Progenitor cell of endocrine pancreas (in vitro differentiated cells): Measurements from ENCODE around the gene BTD. TPM values are rescaled to one million over a fixed set of nuclear protein-coding genes. Genes with fewer than 3 reads are reported as not detected.
A peak's percentile ranks its signal among the peaks of the same experiment; 100 is the strongest.

Experiments
- DNase-seq: peaks from one replicate; pipeline ENCODE4 v3.0.0; 2021; ENCODE audit warnings: low spot score; ENCODE audit not compliant: unreplicated experiment
- H3K27ac Mint-ChIP-seq: 2 replicates; pipeline ENCODE4 v1.8.0; 2021; ENCODE audit warnings: mild to moderate bottlenecking, moderate library complexity, mixed read lengths
- H3K27me3 Mint-ChIP-seq: 2 replicates; pipeline ENCODE4 v1.8.0; 2021; ENCODE audit warnings: mixed read lengths
- H3K36me3 Mint-ChIP-seq: 2 replicates; pipeline ENCODE4 v1.8.0; 2022; ENCODE audit warnings: mixed read lengths; ENCODE audit not compliant: insufficient read depth
- H3K4me1 Mint-ChIP-seq: 2 replicates; pipeline ENCODE4 v1.8.0; 2021; ENCODE audit warnings: low read depth, mixed read lengths
- H3K4me3 Mint-ChIP-seq: 2 replicates; pipeline ENCODE4 v1.8.0; 2021; ENCODE audit warnings: low read depth, mild to moderate bottlenecking, moderate library complexity, mixed read lengths
- H3K9me3 Mint-ChIP-seq: 2 replicates; pipeline ENCODE4 v1.8.0; 2021; ENCODE audit warnings: low read depth, mixed read lengths
- CTCF ChIP-seq: fragments of 200-600 bp; sonication (generic); IDR thresholded peaks from one replicate; pipeline ENCODE4 v1.5.0; 2021; ENCODE audit warnings: antibody characterized with exemption, mild to moderate bottlenecking; ENCODE audit not compliant: unreplicated experiment
- total RNA-seq: library from RNA; stranded (reverse); gene quantifications from 2 replicates; pipeline ENCODE4 v1.2.1, GENCODE V29; 2021

The BTD gene
- total RNA-seq, 1 donor from 2014 or later = 26.9 TPM

GRCh38 chr3:15659254-15659975, 57.9 kb downstream of the BTD start:
- no peak for TF ChIP-seq CTCF
- Mint-ChIP-seq H3K4me1 (no peaks in the 10 kb centered on the region), H3K36me3 (peaks cover 10% of the 10 kb centered on the region), H3K27me3 (no peaks in the 10 kb centered on the region), H3K9me3 (peaks cover 31% of the 10 kb centered on the region), H3K27ac (no peak overlapping the region), H3K4me3 (no peak overlapping the region)
- DNase-seq = no peak

- no peak for DNase-seq
- no peak overlapping the region for H3K4me3 Mint-ChIP-seq
- no peaks in the 10 kb centered on the region for H3K27me3 Mint-ChIP-seq
- H3K9me3 Mint-ChIP-seq = peaks cover 35% of the 10 kb centered on the region
- H3K36me3 Mint-ChIP-seq = peaks cover 13% of the 10 kb centered on the region
- no peak for TF ChIP-seq CTCF
- no peaks in the 10 kb centered on the region for H3K4me1 Mint-ChIP-seq
- H3K27ac Mint-ChIP-seq = peak overlapping the region; percentile 8
These were observed 58.8 kb downstream of the BTD start for GRCh38 chr3:15660055-15660935.

GRCh38 chr3:15664144-15664543, 62.6 kb downstream of the BTD start:
- H3K9me3 Mint-ChIP-seq = peaks cover 26% of the 10 kb centered on the region
- peaks cover 18% of the 10 kb centered on the region for H3K36me3 Mint-ChIP-seq
- H3K4me1 Mint-ChIP-seq = no peaks in the 10 kb centered on the region
- TF ChIP-seq CTCF = no peak
- H3K27me3 Mint-ChIP-seq = no peaks in the 10 kb centered on the region
- no peak overlapping the region for H3K4me3 Mint-ChIP-seq
- no peak overlapping the region for H3K27ac Mint-ChIP-seq
- no peak for DNase-seq

- H3K9me3 Mint-ChIP-seq = peaks cover 26% of the 10 kb centered on the region
- peaks cover 20% of the 10 kb centered on the region for H3K36me3 Mint-ChIP-seq
- H3K4me3 Mint-ChIP-seq = no peak overlapping the region
- H3K4me1 Mint-ChIP-seq = no peaks in the 10 kb centered on the region
- no peaks in the 10 kb centered on the region for H3K27me3 Mint-ChIP-seq
- no peak for TF ChIP-seq CTCF
- no peak for DNase-seq
- no peak overlapping the region for H3K27ac Mint-ChIP-seq
These were observed 64.1 kb downstream of the BTD start for GRCh38 chr3:15665510-15666150.

GRCh38 chr3:15666277-15666676, 64.7 kb downstream of the BTD start:
- Mint-ChIP-seq H3K27ac (no peak overlapping the region), H3K4me3 (no peak overlapping the region), H3K9me3 (peaks cover 26% of the 10 kb centered on the region), H3K4me1 (no peaks in the 10 kb centered on the region), H3K27me3 (no peaks in the 10 kb centered on the region), H3K36me3 (peaks cover 20% of the 10 kb centered on the region)
- no peak for DNase-seq
- no peak for TF ChIP-seq CTCF
